ENCODE data around the gene IL1RAPL1. TPM values are rescaled to one million over a fixed set of nuclear protein-coding genes. Genes with fewer than 3 reads are reported as not detected.

IL1RAPL1 gene
- total RNA-seq, 2 donors from 2014 or later, result 0.54 TPM; not detected in 1

GRCh38 chrX:28668303-28668702, 81.1 kb downstream of the IL1RAPL1 start:
- no peak overlapping the region for H3K4me3 ChIP-seq
- no peaks in the 10 kb centered on the region for H3K4me1 ChIP-seq (ENCODE audit: control insufficient read depth in 1 of 2, low read depth in 2 of 2)
- H3K27ac ChIP-seq, result no peak overlapping the region
- no peaks in the 10 kb centered on the region for H3K27me3 ChIP-seq (replicated peaks; ENCODE audit: insufficient read depth)
- no peak for TF ChIP-seq CTCF (IDR thresholded peaks at IDR 0.05)
- no peaks in the 10 kb centered on the region for H3K9me3 ChIP-seq
- no peak for DNase-seq (ENCODE audit: low spot score)
- no peak for ATAC-seq (ENCODE audit: insufficient number of reproducible peaks, low FRiP score, low read depth)
- no peaks in the 10 kb centered on the region for H3K36me3 ChIP-seq

- ATAC-seq (ENCODE audit: insufficient number of reproducible peaks, low FRiP score, low read depth) (no peak), DNase-seq (ENCODE audit: low spot score) (no peak)
- H3K27me3 ChIP-seq (replicated peaks; ENCODE audit: insufficient read depth), result no peaks in the 10 kb centered on the region
- H3K9me3 ChIP-seq, result no peaks in the 10 kb centered on the region
- H3K4me1 ChIP-seq (ENCODE audit: control insufficient read depth in 1 of 2, low read depth in 2 of 2), result no peaks in the 10 kb centered on the region
- H3K36me3 ChIP-seq, result no peaks in the 10 kb centered on the region
- TF ChIP-seq CTCF (IDR thresholded peaks at IDR 0.05), result no peak
- H3K4me3 ChIP-seq, result no peak overlapping the region
- H3K27ac ChIP-seq, result no peak overlapping the region
Observed at GRCh38 chrX:28668957-28669356, 81.7 kb downstream of the IL1RAPL1 start.

- Histone ChIP-seq H3K4me3 (no peak overlapping the region), H3K36me3 (no peaks in the 10 kb centered on the region), H3K27me3 (replicated peaks; ENCODE audit: insufficient read depth) (no peaks in the 10 kb centered on the region), H3K9me3 (no peaks in the 10 kb centered on the region), H3K27ac (no peak overlapping the region), H3K4me1 (ENCODE audit: control insufficient read depth in 1 of 2, low read depth in 2 of 2) (no peaks in the 10 kb centered on the region)
- no peak for DNase-seq (ENCODE audit: low spot score)
- TF ChIP-seq CTCF (IDR thresholded peaks at IDR 0.05), result no peak
- no peak for ATAC-seq (ENCODE audit: insufficient number of reproducible peaks, low FRiP score, low read depth)
Observed at GRCh38 chrX:28670074-28670473, 82.8 kb downstream of the IL1RAPL1 start.

- no peak for ATAC-seq (ENCODE audit: insufficient number of reproducible peaks, low FRiP score, low read depth)
- H3K27ac ChIP-seq, result no peak overlapping the region
- H3K27me3 ChIP-seq (replicated peaks; ENCODE audit: insufficient read depth), result no peaks in the 10 kb centered on the region
- H3K36me3 ChIP-seq, result no peaks in the 10 kb centered on the region
- TF ChIP-seq CTCF (IDR thresholded peaks at IDR 0.05), result no peak
- no peaks in the 10 kb centered on the region for H3K9me3 ChIP-seq
- H3K4me1 ChIP-seq (ENCODE audit: control insufficient read depth in 1 of 2, low read depth in 2 of 2), result no peaks in the 10 kb centered on the region
- no peak overlapping the region for H3K4me3 ChIP-seq
- DNase-seq (ENCODE audit: low spot score), result no peak
Observed at GRCh38 chrX:28675173-28675572, 87.9 kb downstream of the IL1RAPL1 start.

GRCh38 chrX:28693101-28693500, 105.9 kb downstream of the IL1RAPL1 start:
- Histone ChIP-seq H3K27me3 (replicated peaks; ENCODE audit: insufficient read depth) (no peaks in the 10 kb centered on the region), H3K4me3 (no peak overlapping the region), H3K9me3 (no peaks in the 10 kb centered on the region), H3K27ac (no peak overlapping the region), H3K4me1 (ENCODE audit: control insufficient read depth in 1 of 2, low read depth in 2 of 2) (no peaks in the 10 kb centered on the region), H3K36me3 (no peaks in the 10 kb centered on the region)
- no peak for DNase-seq (ENCODE audit: low spot score)
- TF ChIP-seq CTCF (IDR thresholded peaks at IDR 0.05), result no peak
- ATAC-seq (ENCODE audit: insufficient number of reproducible peaks, low FRiP score, low read depth), result no peak

Measured in thoracic aorta (tissue), 2 donors.